Measurements from ENCODE around the gene LMNB1. TPM values are rescaled to one million over a fixed set of nuclear protein-coding genes. Genes with fewer than 3 reads are reported as not detected.

LMNB1 gene
- total and polyA plus RNA-seq, 2 of the 13 experiments (the other 11 are each of a cell fraction or from before 2014, with no cell fraction given) = 12.5 to 159 TPM

- no peak for TF ChIP-seq ZKSCAN5 (CRISPR knock-in tag; IDR thresholded peaks at IDR 0.05)
- TF ChIP-seq CAMTA2 (CRISPR knock-in tag; IDR thresholded peaks at IDR 0.05; ENCODE audit: borderline replicate concordance) = peak; percentile 48; the same call in 1 of the 2 replicates
- 0 out of 2 replicates have a peak, but pooled peaks have one; percentile 11 for TF ChIP-seq NCOA2 (CRISPR knock-in tag; IDR thresholded peaks at IDR 0.05)
- TF ChIP-seq RAD21 (CRISPR knock-in tag; IDR thresholded peaks at IDR 0.05) = peak; percentile 36
- no peak for TF ChIP-seq RFXANK (CRISPR knock-in tag; IDR thresholded peaks at IDR 0.05)
- peak; percentile 21; the same call in 1 of the 2 replicates for TF ChIP-seq NR2F2 (IDR thresholded peaks at IDR 0.05; ENCODE audit: borderline replicate concordance, low read depth)
- no peak for TF ChIP-seq ZFP41 (CRISPR knock-in tag; IDR thresholded peaks at IDR 0.05; ENCODE audit: borderline replicate concordance)
- peak; percentile 72; the same call in 1 of the 2 replicates for TF ChIP-seq ZNF142 (CRISPR knock-in tag; IDR thresholded peaks at IDR 0.05)
- peak; percentile 29; the same call in 1 of the 2 replicates for TF ChIP-seq TAF1 (CRISPR knock-in tag; IDR thresholded peaks at IDR 0.05)
- TF ChIP-seq ZNF740 (CRISPR knock-in tag; IDR thresholded peaks at IDR 0.05) = no peak
- no peak for TF ChIP-seq HMGA1 (CRISPR knock-in tag; conservative IDR thresholded peaks at IDR 0.05)
- TF ChIP-seq ZBTB4 (CRISPR knock-in tag; IDR thresholded peaks at IDR 0.05; ENCODE audit: borderline replicate concordance) = no peak
- TF ChIP-seq SRF (IDR thresholded peaks at IDR 0.05; ENCODE audit: low read depth, low read length) = no peak
- TF ChIP-seq MYC (CRISPR knock-in tag; IDR thresholded peaks at IDR 0.05; ENCODE audit: borderline replicate concordance) = peak; percentile 56
- TF ChIP-seq ARID3A (IDR thresholded peaks at IDR 0.05; ENCODE audit: low read depth, low read length) = no peak
- TF ChIP-seq ZNF264 (CRISPR knock-in tag; IDR thresholded peaks at IDR 0.05) = peak; percentile 51; the same call in 1 of the 2 replicates
- no peak for TF ChIP-seq PLSCR1 (CRISPR knock-in tag; IDR thresholded peaks at IDR 0.05; ENCODE audit: borderline replicate concordance)
These were observed at the start of gene LMNB1 (continued) for GRCh38 chr5:126776499-126777256.
